HG03095 (cell line): ENCODE data around the gene HMGB4.

ENCODE experiments used
- ATAC-seq: cut with Tn5 transposase; IDR thresholded peaks from one replicate; pipeline ENCODE4 v1.9.1; 2021; ENCODE audit warnings: moderate library complexity; ENCODE audit not compliant: unreplicated experiment

HMGB4 gene

GRCh38 chr1:33895976-33896375 lies 32.1 kb downstream of the HMGB4 start:
- ATAC-seq, result no peak

- ATAC-seq, result no peak
Observed at GRCh38 chr1:33897092-33897725, 33.3 kb downstream of the HMGB4 start.

GRCh38 chr1:33898406-33898805 lies 34.5 kb downstream of the HMGB4 start:
- ATAC-seq, result no peak

GRCh38 chr1:33898881-33899280 lies 35.0 kb downstream of the HMGB4 start:
- ATAC-seq, result no peak

GRCh38 chr1:33899746-33900145 lies 35.9 kb downstream of the HMGB4 start:
- no peak for ATAC-seq

- peak; percentile 75 for ATAC-seq
Observed at GRCh38 chr1:33902486-33903209, 38.8 kb downstream of the HMGB4 start.

GRCh38 chr1:33903210-33903589 lies 39.3 kb downstream of the HMGB4 start:
- peak; percentile 49 for ATAC-seq

- no peak for ATAC-seq
Observed at GRCh38 chr1:33905241-33905640, 41.4 kb downstream of the HMGB4 start.

GRCh38 chr1:33906156-33906555 lies 42.3 kb downstream of the HMGB4 start:
- no peak for ATAC-seq

GRCh38 chr1:33908324-33908956 lies 44.6 kb downstream of the HMGB4 start:
- ATAC-seq, result no peak
